DMS 273 (cell line): ENCODE data around the gene MSRB1.

Experiments
- DNase-seq: peaks from one replicate; lab custom pipeline; 2025; ENCODE audit not compliant: unreplicated experiment; lab: John Stamatoyannopoulos, UW

The MSRB1 gene

DNA sequence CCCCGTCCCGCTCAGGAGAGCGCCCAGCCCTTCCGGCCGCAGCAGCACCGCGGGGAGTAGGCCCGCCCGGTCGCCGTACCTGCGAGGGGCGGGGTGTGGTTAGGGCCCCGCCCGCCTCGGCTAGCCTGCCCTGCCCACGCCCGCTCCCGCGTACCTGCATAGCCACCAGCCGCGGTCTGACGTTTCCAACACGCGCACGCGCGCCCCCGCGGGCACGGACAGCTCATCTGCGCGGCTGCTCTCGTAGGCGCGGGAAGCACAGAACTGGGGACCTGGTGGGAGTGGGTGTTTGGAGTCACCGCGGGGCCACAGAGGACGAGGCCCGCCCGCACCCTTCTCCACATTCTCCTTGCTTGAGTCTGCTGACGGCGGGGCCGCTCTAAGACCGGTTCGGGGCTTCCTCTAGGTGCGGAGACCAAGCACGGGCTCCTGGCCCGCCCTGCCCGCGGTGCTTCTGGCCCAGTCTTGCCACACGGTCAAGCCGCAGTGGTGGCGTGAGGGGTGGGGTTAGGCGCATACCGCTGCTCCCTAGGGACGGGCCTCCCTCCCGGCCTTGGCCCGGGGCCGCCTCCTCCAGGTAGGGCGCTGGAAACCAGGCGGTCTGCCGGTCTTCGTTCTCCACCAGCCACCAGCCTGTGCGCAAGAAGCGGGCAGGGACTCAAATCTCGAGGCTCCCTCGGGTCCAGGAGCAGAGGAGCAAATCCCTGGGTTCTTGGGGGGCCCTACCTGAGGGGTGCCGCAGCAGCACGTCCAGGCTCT, 36.5 kb upstream of the MSRB1 start:
- DNase-seq: peak; percentile 67

DNA sequence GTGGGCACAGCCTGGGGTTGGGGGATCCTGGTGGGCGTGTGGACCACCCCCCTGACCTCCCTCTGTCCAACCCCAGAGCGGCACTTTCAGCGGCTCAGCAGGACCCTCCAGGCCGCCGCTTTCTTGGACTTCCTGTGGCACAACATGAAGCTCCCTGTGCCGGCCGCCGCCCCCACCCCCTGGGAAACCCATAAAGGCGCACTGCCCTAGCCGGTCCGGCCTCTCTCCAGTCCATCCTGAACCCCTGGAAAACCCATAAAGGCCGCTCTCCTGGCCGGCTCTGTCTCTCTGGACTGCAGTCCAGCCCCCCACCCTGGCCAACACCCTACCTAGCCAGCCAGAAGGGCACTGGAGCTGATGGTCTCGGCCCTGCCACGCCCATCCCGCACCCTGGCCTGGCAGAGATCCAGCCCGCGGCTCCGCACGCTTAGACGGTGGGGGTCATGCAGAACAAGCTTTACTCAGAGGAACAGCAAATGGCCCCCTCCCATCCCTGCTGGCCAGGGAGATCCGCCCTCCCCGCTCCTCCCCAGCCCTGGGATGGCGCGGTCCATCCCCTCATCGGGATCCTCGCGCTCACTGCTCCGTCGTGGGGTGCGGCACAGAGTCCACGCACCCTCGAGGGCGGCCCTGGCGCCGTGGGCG, 35.6 kb upstream of the MSRB1 start:
- DNase-seq: no peak

DNA sequence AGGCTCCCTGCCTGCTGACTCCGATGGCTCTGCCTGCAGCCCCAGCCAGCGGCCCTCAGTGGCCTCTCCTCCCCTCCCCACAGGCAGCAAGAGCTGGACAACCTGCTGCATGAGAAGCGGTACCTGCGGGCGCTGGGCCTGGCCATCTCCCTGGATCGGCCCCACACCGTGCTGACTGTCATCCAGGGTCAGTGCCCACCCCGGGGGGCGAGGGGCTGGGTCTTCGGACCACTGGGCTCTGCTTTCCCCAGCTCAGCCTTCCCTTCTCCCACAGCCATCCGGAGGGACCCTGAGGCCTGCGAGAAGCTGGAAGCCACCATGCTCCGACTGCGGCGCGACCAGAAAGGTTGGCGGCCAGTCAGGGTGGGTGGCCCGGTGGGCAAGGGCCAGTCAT, 34.9 kb upstream of the MSRB1 start:
- DNase-seq: no peak

DNA sequence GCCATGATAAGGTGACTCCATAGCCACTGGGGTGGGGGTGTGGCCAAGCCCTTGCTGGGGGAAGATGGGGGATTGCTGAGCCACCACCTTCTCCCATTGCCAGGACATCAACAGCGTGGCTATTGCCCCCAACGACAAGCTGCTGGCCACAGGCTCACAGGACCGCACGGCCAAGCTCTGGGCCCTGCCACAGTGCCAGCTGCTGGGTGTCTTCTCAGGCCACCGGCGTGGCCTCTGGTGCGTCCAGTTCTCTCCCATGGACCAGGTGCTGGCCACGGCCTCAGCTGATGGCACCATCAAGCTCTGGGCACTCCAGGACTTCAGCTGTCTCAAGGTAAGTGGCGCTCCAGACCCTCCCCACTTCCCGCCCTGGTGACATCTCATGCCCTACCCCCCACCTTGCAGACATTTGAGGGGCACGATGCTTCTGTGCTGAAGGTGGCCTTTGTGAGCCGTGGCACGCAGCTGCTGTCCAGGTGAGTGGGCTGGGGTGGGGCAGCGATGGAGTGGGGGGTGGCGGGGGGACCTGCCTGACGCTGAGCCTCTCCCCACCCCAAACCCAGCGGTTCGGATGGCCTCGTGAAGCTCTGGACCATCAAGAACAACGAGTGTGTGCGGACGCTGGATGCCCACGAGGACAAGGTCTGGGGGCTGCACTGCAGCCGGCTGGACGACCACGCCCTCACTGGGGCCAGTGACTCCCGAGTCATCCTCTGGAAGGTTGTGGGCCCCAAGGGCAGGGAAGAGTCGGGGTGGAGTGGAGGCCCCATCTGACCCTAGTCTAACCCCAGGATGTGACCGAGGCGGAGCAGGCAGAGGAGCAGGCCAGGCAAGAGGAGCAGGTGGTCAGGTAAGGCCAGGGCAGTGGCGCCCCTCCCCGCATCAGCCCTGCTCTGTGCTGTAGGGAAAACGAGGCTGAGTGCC, 34.2 kb upstream of the MSRB1 start:
- no peak for DNase-seq

DNA sequence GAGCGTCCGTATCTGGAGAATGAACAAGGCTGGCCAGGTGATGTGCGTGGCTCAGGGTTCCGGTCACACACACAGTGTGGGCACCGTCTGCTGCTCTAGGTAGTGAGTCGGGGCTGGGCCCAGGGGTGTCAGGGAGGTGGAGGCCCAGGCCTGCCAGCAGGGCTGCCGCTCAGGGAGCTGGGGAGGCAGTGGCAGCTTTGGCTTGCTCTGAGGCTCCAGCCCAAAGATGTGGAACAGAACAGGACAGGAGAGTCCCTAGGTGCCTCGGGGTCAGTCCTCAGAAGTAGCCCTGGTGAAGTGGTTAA, 33.2 kb upstream of the MSRB1 start:
- DNase-seq: no peak

DNA sequence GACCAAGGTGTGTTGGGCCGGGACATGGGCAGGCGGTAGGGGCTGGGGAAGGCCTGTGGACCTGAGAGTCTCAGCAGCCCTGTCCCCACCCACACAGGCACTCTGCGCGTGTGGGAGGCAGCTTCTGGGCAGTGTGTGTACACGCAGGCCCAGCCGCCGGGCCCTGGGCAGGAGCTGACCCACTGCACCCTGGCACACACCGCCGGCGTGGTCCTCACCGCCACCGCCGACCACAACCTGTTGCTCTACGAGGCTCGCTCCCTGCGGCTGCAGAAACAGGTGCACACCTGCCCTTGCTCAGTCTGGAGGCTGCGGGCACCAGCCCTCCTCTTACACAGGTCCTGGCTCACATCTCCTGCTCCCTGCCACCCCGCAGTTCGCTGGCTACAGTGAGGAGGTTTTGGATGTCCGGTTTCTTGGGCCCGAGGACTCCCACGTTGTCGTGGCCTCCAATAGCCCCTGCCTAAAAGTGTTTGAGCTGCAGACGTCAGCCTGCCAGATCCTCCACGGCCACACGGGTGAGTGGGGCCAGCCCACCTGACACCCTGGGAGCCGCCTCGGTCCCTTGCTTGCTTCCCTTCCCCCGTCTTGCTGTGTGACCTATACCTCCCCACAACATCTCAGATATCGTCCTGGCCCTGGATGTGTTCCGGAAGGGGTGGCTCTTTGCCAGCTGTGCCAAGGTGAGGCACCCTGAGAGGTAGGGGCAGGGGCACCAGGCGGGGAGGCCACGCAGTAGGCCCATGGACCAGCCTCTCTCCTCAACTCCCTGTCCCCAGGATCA, 32.6 kb upstream of the MSRB1 start:
- no peak for DNase-seq

DNA sequence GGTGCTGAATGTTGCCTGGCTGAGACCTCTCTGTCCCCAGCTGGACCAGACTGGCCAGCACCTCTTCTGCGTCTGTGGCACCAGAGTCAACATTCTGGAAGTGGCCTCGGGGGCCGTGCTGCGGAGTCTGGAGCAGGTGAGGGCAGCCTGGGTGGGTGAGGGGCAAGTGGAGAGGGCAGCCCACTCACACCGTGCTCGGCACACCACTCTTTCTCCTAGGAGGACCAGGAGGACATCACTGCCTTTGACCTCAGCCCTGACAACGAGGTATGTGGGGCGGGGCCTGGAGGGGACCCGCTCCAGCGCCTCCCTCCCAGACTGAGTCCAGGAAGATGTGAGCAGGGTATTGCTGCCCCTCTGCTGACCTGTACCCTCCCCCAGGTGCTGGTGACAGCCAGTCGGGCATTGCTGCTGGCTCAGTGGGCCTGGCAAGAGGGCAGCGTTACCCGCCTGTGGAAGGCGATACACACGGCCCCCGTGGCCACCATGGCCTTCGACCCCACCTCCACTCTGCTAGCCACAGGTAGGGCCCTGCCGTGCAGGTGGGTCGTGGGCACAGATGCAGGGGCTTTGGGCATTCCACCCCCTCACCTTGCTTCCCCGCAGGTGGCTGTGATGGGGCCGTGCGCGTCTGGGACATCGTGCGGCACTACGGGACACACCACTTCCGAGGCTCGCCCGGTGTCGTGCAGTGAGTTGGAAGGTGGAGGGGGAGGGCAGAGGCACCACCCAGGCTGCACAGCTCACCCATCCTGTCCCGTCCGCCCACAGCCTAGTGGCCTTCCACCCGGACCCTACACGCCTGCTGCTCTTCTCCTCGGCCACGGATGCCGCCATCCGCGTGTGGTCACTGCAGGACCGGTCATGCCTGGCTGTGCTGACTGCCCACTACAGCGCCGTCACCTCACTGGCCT, 31.4 kb upstream of the MSRB1 start:
- DNase-seq: no peak

DNA sequence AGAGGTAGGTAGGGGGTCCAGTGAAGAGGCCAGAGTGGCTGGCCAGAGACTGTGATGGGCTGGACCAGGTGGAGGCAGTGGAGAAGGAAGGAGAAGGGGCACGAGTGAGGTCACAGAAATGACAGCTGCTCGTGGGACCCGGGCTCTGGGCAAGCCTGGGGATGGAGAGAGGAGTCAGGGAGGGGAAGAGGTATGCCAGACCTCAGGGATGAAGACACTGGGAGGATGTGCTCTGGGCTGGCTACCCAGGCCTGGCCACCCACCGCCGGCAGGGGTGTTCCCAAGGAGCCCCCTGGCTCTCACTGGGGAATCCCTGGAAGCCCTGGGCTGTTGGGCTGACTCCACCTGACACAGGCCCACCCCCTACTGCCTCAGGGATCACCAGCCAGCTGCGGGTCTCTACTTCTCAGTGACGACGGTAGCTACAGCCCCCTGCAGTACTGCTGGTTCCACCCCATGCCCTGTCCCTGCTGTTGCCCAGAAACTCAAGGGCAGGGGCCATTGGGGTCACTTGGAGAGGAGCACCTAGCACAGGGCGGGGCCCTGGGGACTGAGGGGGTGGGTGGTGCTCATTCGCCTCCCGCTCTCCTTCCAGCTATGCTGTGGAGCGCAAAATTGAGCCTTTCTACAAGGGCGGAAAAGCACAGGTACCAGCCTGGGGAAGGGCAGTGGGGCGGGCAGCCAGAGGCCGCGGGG, 30.6 kb upstream of the MSRB1 start:
- no peak for DNase-seq

DNA sequence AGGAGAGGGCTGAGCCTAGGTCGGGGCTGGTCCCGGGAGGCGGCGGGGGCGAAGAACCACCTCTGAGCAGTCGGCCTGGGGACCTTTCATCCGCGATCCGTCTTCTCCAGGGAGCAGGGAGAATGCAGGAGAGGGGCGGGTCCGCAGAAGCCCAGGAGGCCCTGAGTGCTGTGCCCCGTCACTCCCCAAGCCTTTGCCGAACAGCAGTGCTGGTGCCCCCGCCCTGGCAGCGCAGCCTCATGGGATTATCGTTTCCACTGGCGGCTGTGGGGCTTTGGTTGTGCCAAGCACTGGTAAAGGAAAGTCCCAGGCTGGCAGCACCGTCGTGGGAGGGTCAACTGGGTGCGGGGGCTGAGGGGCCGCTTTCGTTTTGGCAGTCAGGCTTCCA, 29.5 kb upstream of the MSRB1 start:
- DNase-seq: peak; percentile 68

DNA sequence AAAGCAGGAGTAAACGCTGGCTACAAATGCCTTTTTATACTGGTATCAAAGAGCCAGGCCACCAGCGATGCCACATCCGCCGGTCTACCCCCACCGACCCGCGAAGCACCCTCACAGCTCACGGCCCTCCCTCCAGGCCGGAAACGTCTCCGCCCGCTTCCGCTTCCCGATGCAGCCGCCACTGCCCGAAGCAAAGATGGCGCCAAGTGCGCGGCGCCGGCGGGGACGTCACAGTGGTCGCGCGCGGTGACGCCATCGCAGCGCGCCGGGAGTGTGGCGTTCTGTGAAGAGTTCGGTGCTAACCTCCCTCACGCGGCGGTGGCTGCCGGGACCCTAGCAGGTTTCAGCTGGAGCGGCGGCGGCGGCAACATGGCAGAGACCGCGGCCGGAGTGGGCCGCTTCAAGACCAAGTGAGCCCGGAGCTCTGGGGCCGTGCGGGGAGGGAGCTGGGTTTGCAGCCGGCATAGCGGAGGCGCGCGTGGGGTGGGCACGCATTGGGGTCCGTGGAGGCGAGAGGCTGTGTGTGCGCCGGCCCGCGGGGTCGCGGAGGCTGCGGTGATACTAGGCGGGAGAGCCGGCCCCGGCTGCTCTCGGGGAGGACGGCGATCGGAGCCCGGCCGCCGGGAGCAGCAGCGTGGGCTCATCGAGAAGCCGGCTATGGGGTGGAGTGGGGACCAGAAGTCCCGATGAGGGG, 28.9 kb upstream of the MSRB1 start, which contains the start of gene TBL3:
TBL3 (plus strand) TSS at position 258 of the 694 bp plus-strand sequence; CDS start at position 370, 112 bp downstream.
- DNase-seq: peak; percentile 98

DNA sequence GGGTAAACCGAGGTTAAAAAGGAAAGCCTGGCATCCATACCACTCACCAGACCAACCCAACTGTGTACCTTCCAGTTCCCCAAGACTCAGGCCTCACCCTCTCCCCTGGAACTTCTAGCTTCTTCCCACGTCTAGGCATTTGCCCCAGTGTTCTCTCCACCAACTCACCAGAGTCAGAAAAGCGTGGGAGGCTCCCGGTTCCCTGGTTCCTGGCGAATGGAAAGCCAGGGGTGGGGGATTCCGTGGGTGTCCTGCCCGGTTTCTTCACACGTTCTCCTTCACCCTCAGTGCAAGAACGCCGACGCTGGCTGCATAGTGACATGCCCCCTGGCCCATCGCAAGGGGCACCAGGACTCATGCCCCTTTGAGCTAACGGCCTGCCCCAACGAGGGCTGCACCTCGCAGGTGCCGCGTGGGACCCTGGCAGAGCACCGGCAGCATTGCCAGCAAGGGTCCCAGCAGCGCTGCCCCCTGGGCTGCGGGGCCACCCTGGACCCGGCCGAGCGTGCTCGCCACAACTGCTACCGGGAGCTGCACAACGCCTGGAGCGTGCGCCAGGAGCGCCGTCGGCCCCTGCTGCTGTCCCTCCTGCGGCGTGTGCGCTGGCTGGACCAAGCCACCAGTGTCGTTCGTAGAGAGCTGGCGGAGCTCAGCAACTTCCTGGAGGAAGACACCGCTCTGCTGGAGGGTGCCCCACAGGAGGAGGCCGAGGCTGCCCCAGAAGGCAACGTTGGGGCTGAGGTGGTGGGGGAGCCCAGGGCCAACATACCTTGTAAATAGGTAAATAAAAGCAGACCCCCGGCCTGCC, 25.4 kb upstream of the MSRB1 start:
- no peak for DNase-seq

DNA sequence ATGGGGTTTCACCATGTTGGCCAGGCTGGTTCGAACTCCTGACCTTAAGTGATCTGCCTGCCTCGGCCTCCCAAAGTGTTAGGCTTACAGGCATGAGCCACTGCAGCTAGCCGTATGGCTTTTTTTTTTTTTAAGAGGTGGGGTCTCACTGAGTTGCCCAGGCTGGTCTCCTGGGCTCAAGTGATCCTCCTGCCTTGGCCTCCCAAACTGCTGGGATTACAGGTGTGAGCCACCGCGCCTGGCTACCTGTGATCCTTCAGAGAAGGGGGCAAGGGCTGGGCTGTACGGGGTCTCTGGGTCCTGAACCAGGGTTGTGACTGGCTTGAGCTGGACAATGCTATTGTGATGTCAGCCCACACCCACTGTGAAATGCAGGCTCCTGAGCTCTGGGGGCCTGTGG, 23.5 kb upstream of the MSRB1 start, which contains the start of gene RNF151:
RNF151 (plus strand) TSS at position 397 of the 400 bp plus-strand sequence. CDS start 26 bp downstream, outside the sequence.
- no peak for DNase-seq

DNA sequence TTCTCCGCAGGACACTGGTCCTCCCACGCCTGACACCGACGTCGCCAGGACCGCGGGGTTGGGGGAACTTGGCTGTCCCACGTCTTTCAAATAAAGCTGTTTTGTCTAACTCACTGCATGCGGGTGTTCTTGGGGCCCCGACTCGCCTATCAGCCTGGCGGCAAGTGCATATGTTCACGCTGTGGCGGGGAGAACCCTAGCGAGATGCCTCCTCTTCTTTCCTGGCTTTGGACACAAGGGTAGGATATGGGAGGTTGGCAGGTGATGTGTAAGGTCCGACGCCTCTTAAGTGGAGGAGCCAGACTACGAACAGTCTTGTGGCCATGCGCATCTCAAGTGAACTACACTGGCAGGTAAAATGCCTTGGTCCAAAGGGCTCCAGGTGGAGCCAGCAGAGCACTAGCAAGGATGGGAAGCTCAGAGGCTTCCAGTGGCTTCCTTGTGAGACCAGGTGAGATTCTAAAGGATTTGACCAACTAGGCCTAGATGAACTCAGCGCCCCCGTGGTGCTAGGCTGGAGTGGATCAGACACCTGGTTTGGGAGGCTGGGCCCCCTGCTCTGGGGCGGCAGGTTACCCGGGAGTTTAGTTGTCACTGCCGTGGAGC, 22.5 kb upstream of the MSRB1 start:
- peak; percentile 55 for DNase-seq

DNA sequence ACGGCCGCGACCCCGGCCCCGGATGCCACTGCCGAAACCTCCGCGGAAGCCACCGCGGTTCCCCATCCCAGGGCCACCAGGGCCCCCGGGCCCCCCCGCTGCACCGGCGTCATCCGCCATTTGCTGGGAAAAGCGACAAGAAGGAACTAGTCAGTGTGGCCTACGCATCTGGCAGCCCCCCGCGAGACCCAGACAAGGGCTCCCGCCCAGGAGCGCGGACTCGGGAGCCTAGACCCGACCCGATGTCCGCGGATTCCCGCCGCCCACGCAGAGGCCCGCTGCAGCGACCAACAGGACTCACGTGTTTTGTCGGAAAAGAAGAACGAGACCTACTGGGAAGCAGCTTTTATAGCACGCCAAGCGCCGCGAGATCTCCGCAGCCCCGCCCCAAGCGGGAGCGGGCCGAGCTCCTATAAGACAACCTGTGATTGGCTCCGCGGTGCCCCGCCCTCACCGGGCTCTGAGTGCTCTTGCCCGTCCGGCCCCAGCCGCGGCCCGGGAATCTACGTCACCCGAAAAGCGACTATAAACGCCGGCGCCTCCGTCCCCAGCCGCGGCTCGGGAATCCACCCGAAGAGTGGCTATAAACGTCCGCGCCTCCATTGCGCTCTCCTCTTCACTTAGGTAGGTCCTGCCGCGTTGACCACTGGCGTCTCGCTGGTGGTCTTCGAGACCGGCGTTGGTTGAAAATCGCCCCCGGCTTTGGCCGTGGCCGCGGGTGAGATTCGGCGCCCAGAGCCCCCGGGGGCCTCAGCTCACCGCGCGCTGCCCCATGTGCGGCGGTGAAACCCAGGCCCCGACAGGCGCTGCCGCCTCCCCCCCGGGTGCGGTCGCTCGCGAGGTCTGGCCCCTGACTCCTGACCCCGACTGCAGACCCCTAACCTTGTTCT, 21.8 kb upstream of the MSRB1 start, which contains the start of gene RPS2:
RPS2 (minus strand) TSS at position 321 of the 890 bp plus-strand sequence; CDS start at position 120, 201 bp downstream.
- peak; percentile 99 for DNase-seq

DNA sequence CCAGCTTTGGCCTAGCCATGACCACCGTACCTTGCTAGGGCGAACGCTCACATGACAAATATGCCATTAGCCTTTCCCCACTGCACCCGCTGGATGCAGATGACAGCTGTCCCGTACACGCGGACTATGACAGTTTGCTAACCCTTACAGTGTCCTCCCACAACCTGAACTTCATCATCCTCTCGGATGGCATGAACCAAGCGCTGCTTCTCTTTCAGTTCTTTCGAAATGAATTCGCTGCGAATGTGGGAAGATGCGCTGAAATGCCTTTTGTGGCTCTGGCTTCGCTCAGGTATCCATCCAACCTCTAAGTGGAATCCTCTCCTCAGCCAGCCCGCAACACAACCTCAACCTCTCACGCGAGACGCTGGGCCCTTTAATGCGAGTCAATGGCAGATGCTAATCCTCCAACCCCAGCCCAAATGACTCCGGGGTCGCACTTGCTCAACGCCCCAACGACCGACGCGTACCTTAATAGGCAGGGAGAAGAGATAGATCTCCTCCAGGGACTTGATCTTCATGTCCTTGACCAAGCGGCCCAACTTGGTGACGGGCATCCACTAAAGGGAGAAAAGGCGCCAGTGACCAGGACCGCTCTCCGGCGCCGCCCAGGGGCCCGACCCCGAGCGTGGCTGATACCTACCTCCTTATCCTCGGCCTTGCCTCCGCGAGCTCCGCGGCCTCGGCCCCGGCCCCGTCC, 21.0 kb upstream of the MSRB1 start:
- DNase-seq: peak; percentile 68
